Endothelial cell of umbilical vein (primary cell): ENCODE measurements around the gene ZSWIM6.

Experiments used
- CTCF ChIP-seq, 2 donors: IDR thresholded peaks; 1 replicate in 1 of 2; 2 replicates in 1 of 2; pipeline ENCODE4 v1.5.1; 2011; ENCODE audit warnings: low read length in 2 of 2, mild to moderate bottlenecking in 2 of 2, moderate library complexity in 2 of 2, control low read depth in 1 of 2, inconsistent platforms in 1 of 2, low read depth in 1 of 2; ENCODE audit not compliant: insufficient read depth in 1 of 2; ENCODE audit errors: extremely low read depth in 1 of 2
- EZH2 ChIP-seq: IDR thresholded peaks from 2 replicates; pipeline ENCODE4 v1.6.1; 2012; ENCODE audit warnings: borderline replicate concordance, low read depth, mild to moderate bottlenecking, moderate library complexity, low read length, inconsistent platforms; ENCODE audit not compliant: severe bottlenecking
- GATA2 ChIP-seq: IDR thresholded peaks from 2 replicates; pipeline ENCODE4 v1.7.0; 2011; ENCODE audit warnings: low read depth, mild to moderate bottlenecking, moderate library complexity, mixed read lengths, low read length; ENCODE audit not compliant: insufficient read length, insufficient read depth
- JUN ChIP-seq: IDR thresholded peaks from 2 replicates; pipeline ENCODE4 v1.6.1; 2011; ENCODE audit warnings: borderline replicate concordance, low read depth; ENCODE audit not compliant: insufficient read length, insufficient read depth
- POLR2A ChIP-seq: IDR thresholded peaks from 2 replicates; pipeline ENCODE4 v1.6.1; 2012; ENCODE audit warnings: low read depth, mild to moderate bottlenecking, control low read depth, low read length
- POLR2AphosphoS5 ChIP-seq: IDR thresholded peaks from 2 replicates; pipeline ENCODE4 v1.6.1; 2012; ENCODE audit warnings: low read depth, mild to moderate bottlenecking, control low read depth, low read length, moderate library complexity; ENCODE audit not compliant: insufficient read depth

GRCh38 chr5:61429906-61430305 lies 97.8 kb downstream of the ZSWIM6 start:
- TF ChIP-seq POLR2AphosphoS5 (no peak), CTCF (IDR thresholded peaks at IDR 0.05; ENCODE audit: extremely low read depth in 1 of 2, insufficient read depth in 1 of 2, low read depth in 1 of 2, low read length in 2 of 2) (no peak), POLR2A (no peak), JUN (no peak), EZH2 (no peak), GATA2 (no peak)
